ENCODE measurements around the gene MSH5.

MSH5 gene

GRCh38 chr6:31715022-31715958, 24.5 kb upstream of the MSH5 start, which contains the start of gene LY6G6D:
Gene LY6G6D, plus strand, starts transcription at chr6:31715348. Its CDS starts 8 bp downstream, at chr6:31715356.
- Mint-ChIP-seq H3K27ac (ENCODE audit: low read depth) (no peak within 1 kb of the TSS), H3K4me1 (peaks cover 17% of the 10 kb centered on the region), H3K9me3 (no peaks in the 10 kb centered on the region), H3K36me3 (ENCODE audit: insufficient read depth) (no peaks in the 10 kb centered on the region), H3K27me3 (no peaks in the 10 kb centered on the region), H3K4me3 (no peak within 1 kb of the TSS)
- no peak for ATAC-seq (replicated peaks; ENCODE audit: extremely low read depth, poor library complexity, severe bottlenecking)
- no peak for DNase-seq (ENCODE audit: low spot score in 2 of 2)

- ATAC-seq (replicated peaks; ENCODE audit: extremely low read depth, poor library complexity, severe bottlenecking) = no peak
These were observed 22.1 kb upstream of the MSH5 start for GRCh38 chr6:31717499-31718222.

GRCh38 chr6:31718265-31718664, 21.5 kb upstream of the MSH5 start:
- no peak for DNase-seq (ENCODE audit: low spot score in 2 of 2)
- Mint-ChIP-seq H3K27ac (ENCODE audit: low read depth) (no peak overlapping the region), H3K36me3 (ENCODE audit: insufficient read depth) (no peaks in the 10 kb centered on the region), H3K4me1 (no peaks in the 10 kb centered on the region), H3K9me3 (no peaks in the 10 kb centered on the region), H3K4me3 (no peak overlapping the region), H3K27me3 (no peaks in the 10 kb centered on the region)
- ATAC-seq (replicated peaks; ENCODE audit: extremely low read depth, poor library complexity, severe bottlenecking) = no peak

More at GRCh38 chr6:31717499-31718222, 22.1 kb upstream of the MSH5 start:
- no peaks in the 10 kb centered on the region for H3K9me3 Mint-ChIP-seq
- H3K27me3 Mint-ChIP-seq = no peaks in the 10 kb centered on the region
- DNase-seq (ENCODE audit: low spot score in 2 of 2) = no peak
- no peaks in the 10 kb centered on the region for H3K4me1 Mint-ChIP-seq
- no peaks in the 10 kb centered on the region for H3K36me3 Mint-ChIP-seq (ENCODE audit: insufficient read depth)
- H3K4me3 Mint-ChIP-seq = no peak overlapping the region
- H3K27ac Mint-ChIP-seq (ENCODE audit: low read depth) = no peak overlapping the region

GRCh38 chr6:31719001-31719400, 20.8 kb upstream of the MSH5 start:
- Mint-ChIP-seq H3K27ac (ENCODE audit: low read depth) (no peak overlapping the region), H3K4me3 (no peak overlapping the region), H3K9me3 (no peaks in the 10 kb centered on the region), H3K27me3 (no peaks in the 10 kb centered on the region), H3K4me1 (no peaks in the 10 kb centered on the region), H3K36me3 (ENCODE audit: insufficient read depth) (no peaks in the 10 kb centered on the region)
- DNase-seq (ENCODE audit: low spot score in 2 of 2) = no peak
- ATAC-seq (replicated peaks; ENCODE audit: extremely low read depth, poor library complexity, severe bottlenecking) = no peak

- no peaks in the 10 kb centered on the region for H3K36me3 Mint-ChIP-seq (ENCODE audit: insufficient read depth)
- no peak for DNase-seq (ENCODE audit: low spot score in 2 of 2)
- no peak for ATAC-seq (replicated peaks; ENCODE audit: extremely low read depth, poor library complexity, severe bottlenecking)
- no peak overlapping the region for H3K4me3 Mint-ChIP-seq
- no peaks in the 10 kb centered on the region for H3K4me1 Mint-ChIP-seq
- no peak overlapping the region for H3K27ac Mint-ChIP-seq (ENCODE audit: low read depth)
- H3K9me3 Mint-ChIP-seq = no peaks in the 10 kb centered on the region
- no peaks in the 10 kb centered on the region for H3K27me3 Mint-ChIP-seq
These were observed 19.5 kb upstream of the MSH5 start for GRCh38 chr6:31720196-31720770.

- no peak within 1 kb of the TSS for H3K4me3 Mint-ChIP-seq
- no peaks in the 10 kb centered on the region for H3K9me3 Mint-ChIP-seq
- H3K27ac Mint-ChIP-seq (ENCODE audit: low read depth) = peak within 1 kb of the TSS; percentile 63
- no peak for ATAC-seq (replicated peaks; ENCODE audit: extremely low read depth, poor library complexity, severe bottlenecking)
- no peaks in the 10 kb centered on the region for H3K27me3 Mint-ChIP-seq
- H3K36me3 Mint-ChIP-seq (ENCODE audit: insufficient read depth) = peaks cover 3% of the 10 kb centered on the region
- peaks cover 6% of the 10 kb centered on the region for H3K4me1 Mint-ChIP-seq
- DNase-seq (ENCODE audit: low spot score in 2 of 2) = no peak
These were observed 18.3 kb upstream of the MSH5 start, which contains the start of gene LY6G6C for GRCh38 chr6:31721351-31722020. Gene LY6G6C, minus strand, starts transcription at chr6:31721746. Its CDS starts 67 bp downstream, at chr6:31721679.

GRCh38 chr6:31722173-31722572, 17.6 kb upstream of the MSH5 start:
- no peaks in the 10 kb centered on the region for H3K27me3 Mint-ChIP-seq

GRCh38 chr6:31723245-31723979, 16.4 kb upstream of the MSH5 start, which contains the start of gene MPIG6B:
Gene MPIG6B, plus strand, starts transcription at chr6:31723373. Its CDS starts 11 bp downstream, at chr6:31723384.
- peaks cover 6% of the 10 kb centered on the region for H3K36me3 Mint-ChIP-seq (ENCODE audit: insufficient read depth)
- DNase-seq (ENCODE audit: low spot score in 2 of 2) (no peak), ATAC-seq (replicated peaks; ENCODE audit: extremely low read depth, poor library complexity, severe bottlenecking) (no peak)
- H3K4me1 Mint-ChIP-seq = peaks cover 6% of the 10 kb centered on the region
- no peak within 1 kb of the TSS for H3K27ac Mint-ChIP-seq (ENCODE audit: low read depth)
- H3K9me3 Mint-ChIP-seq = no peaks in the 10 kb centered on the region
- no peak within 1 kb of the TSS for H3K4me3 Mint-ChIP-seq
- no peaks in the 10 kb centered on the region for H3K27me3 Mint-ChIP-seq

More at GRCh38 chr6:31722173-31722572, 17.6 kb upstream of the MSH5 start:
- DNase-seq (ENCODE audit: low spot score in 2 of 2) = no peak
- ATAC-seq (replicated peaks; ENCODE audit: extremely low read depth, poor library complexity, severe bottlenecking) = no peak
- H3K36me3 Mint-ChIP-seq (ENCODE audit: insufficient read depth) = peaks cover 5% of the 10 kb centered on the region
- peaks cover 6% of the 10 kb centered on the region for H3K4me1 Mint-ChIP-seq
- H3K27ac Mint-ChIP-seq (ENCODE audit: low read depth) = no peak overlapping the region
- no peak overlapping the region for H3K4me3 Mint-ChIP-seq
- no peaks in the 10 kb centered on the region for H3K9me3 Mint-ChIP-seq

GRCh38 chr6:31723980-31724691, 15.7 kb upstream of the MSH5 start:
- H3K27ac Mint-ChIP-seq (ENCODE audit: low read depth) = no peak overlapping the region
- peaks cover 14% of the 10 kb centered on the region for H3K4me1 Mint-ChIP-seq

GRCh38 chr6:31725502-31726350, 14.1 kb upstream of the MSH5 start:
- ATAC-seq (replicated peaks; ENCODE audit: extremely low read depth, poor library complexity, severe bottlenecking) (no peak), DNase-seq (ENCODE audit: low spot score in 2 of 2) (no peak)
- H3K27ac Mint-ChIP-seq (ENCODE audit: low read depth) = no peak overlapping the region
- peaks cover 29% of the 10 kb centered on the region for H3K4me1 Mint-ChIP-seq
- H3K9me3 Mint-ChIP-seq = no peaks in the 10 kb centered on the region
- H3K4me3 Mint-ChIP-seq = no peak overlapping the region
- H3K36me3 Mint-ChIP-seq (ENCODE audit: insufficient read depth) = peaks cover 11% of the 10 kb centered on the region
- H3K27me3 Mint-ChIP-seq = no peaks in the 10 kb centered on the region

More at GRCh38 chr6:31723980-31724691, 15.7 kb upstream of the MSH5 start:
- H3K36me3 Mint-ChIP-seq (ENCODE audit: insufficient read depth) = peaks cover 6% of the 10 kb centered on the region
- H3K27me3 Mint-ChIP-seq = no peaks in the 10 kb centered on the region
- DNase-seq (ENCODE audit: low spot score in 2 of 2) (no peak), ATAC-seq (replicated peaks; ENCODE audit: extremely low read depth, poor library complexity, severe bottlenecking) (no peak)
- no peak overlapping the region for H3K4me3 Mint-ChIP-seq
- no peaks in the 10 kb centered on the region for H3K9me3 Mint-ChIP-seq
